GM19239 (cell line): ENCODE measurements around the gene PNP.
"Not testable (repeated sequence)": the region's sequence is repeated elsewhere in the genome, so short reads cannot be mapped to it uniquely, and the experiment has no call there.

ENCODE experiments used
- DNase-seq: peaks from one replicate; pipeline ENCODE4 v3.0.0; 2011; ENCODE audit warnings: low spot score; ENCODE audit not compliant: insufficient read length
- FAIRE-seq: peaks from 2 replicates; lab custom pipeline; 2011; peaks lifted over from hg19 to GRCh38; lab: Jason Lieb, UNC

The PNP gene

GRCh38 chr14:20487396-20487725 is 18.2 kb downstream of the PNP start:
- peak; percentile 72 for FAIRE-seq
- no peak for DNase-seq

GRCh38 chr14:20489093-20489994 is 20.1 kb downstream of the PNP start:
- DNase-seq (no peak), FAIRE-seq (peak; percentile 88)

- DNase-seq = no peak
- peak; percentile 82 for FAIRE-seq
These were observed 21.4 kb downstream of the PNP start for GRCh38 chr14:20490563-20490962.

- DNase-seq (no peak), FAIRE-seq (no peak)
These were observed 23.3 kb downstream of the PNP start for GRCh38 chr14:20492486-20492885.

DNA sequence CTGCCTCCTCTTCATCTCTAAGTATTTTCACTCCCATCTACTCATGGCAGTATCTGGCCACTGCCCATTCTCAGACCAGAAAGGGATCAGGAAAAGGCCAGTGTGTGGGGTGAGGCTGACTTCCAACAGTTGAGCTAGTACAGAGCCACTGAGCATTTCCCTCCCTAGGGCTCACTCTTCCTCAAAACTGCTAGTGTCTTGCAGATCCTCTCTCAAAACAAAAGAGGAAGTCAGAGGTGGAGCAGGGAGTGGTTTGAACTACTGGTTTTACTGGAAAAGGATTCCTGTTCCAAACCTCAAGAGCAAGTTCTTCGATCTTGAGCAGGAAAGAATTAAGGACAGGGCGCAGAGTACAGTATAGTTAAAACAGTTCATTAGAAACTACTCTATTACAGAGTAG is 24.4 kb downstream of the PNP start:
- DNase-seq = no peak
- peak; percentile 44 for FAIRE-seq

DNA sequence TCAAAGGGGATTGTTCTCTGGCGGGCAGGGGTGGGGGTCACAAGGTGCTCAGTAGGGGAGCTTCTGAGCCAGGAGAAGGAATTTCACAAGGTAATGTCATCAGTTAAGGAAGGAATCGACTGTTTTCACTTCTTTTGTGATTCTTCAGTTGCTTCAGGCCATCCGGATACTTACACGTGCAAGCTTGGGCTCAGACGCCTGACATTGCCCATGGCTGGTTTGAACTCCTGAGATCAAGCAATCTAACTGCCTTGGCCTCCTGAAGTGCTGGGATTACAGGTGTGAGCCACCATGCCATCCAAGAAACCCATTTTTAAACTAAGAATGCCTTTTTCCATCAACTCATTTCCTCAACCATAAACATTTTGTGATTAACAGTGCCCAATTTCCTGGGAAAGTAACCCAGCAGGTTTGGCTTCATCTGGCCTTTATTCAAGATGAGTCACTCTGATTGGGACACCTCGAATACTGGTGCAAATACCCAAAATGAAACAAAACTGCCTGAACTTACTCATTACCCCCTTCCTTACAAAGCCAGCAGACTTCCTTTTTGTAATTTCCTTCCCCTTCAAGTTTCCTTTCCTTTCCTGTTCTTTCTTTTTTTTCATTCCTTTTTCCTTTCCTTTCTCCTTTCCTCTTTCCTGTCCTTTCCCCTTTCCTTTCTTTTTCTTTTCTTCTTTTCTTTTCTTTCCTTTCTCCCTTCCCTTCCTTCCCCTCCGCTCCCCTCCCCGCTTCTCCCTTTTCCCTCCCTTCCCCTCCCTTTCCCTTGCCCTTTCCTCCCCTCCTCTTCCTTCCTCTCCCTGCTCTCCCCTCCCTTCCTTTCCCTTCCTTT is 25.9 kb downstream of the PNP start:
- DNase-seq (no peak), FAIRE-seq (no peak)

- DNase-seq = no peak
- no peak for FAIRE-seq
These were observed 29.4 kb downstream of the PNP start for GRCh38 chr14:20498622-20499021.

DNA sequence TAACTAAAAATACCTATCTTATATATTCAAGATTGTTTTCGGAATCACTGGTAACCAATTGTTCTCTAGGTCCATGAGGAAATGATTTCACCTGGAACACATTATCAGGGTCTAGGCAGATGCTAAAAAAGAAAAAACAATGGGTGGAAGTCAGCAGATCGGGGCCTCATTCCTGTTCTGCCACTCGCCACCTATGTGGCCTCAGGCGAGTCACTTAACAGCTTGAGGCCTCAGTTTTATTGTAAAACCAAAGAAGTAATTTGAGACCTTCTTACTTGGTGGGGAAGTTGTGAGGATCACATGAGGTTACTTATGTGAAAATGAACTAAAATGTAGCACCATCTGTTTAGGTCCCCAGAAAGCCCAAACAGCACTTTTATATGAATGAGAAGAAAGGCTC is 29.9 kb downstream of the PNP start:
- DNase-seq = no peak

GRCh38 chr14:20499881-20500280 is 30.7 kb downstream of the PNP start:
- DNase-seq (no peak), FAIRE-seq (no peak)

More for the DNA sequence above, 29.9 kb downstream of the PNP start:
- no peak for FAIRE-seq

DNA sequence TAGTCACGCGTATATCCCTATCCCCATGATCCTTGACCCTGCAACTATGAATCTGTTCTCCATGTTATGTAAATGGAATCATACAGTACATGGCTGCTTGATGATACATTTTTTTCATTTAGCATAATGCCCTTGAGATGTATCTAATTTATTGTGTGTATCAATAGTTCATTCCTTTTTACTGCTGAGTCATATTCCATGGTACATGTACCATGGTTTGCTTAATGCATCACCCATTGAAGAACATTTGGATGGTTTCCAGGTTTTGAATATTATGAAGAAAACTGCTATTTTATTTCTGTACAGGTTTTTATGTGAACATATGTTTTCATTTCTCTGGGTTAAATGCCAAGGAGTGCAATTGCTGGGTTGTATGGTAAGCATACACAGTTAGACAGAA is 32.1 kb downstream of the PNP start:
- FAIRE-seq = no peak
- DNase-seq = no peak

DNA sequence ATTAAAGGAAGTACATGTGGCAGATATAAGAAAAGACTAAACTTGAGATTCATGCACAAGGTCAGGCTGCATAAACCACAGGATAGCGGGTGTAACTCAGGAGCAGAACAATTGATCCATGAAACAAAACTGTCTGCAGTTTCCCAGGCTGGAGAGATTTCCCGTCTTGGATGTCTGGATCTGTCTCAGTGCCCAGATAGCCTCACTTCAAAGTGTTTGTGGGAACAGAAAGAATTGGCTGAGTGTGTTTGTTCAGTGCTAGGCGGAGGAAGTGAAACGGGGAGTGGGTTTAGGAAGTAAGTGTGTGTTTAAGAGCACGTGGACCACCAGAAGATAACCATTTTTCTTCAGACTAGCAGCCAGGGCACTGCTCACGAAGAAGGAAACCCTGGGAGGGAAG is 34.7 kb downstream of the PNP start:
- no peak for DNase-seq
- FAIRE-seq = no peak

DNA sequence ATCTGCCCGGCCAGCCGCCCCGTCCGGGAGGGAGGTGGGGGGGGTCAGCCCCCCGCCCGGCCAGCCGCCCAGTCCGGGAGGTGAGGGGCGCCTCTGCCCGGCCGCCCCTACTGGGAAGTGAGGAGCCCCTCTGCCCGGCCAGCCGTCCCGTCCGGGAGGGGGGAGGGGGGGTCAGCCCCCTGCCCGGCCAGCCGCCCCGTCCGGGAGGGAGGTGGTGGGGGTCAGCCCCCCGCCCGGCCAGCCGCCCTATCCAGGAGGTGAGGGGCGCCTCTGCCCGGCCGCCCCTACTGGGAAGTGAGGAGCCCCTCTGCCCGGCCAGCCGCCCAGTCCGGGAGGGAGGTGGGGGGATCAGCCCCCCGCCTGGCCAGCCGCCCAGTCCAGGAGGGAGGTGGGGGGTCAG is 37.1 kb downstream of the PNP start:
- FAIRE-seq, DNase-seq: not testable (repeated sequence)

GRCh38 chr14:20506752-20507151 is 37.5 kb downstream of the PNP start:
- DNase-seq, FAIRE-seq: not testable (repeated sequence)

DNA sequence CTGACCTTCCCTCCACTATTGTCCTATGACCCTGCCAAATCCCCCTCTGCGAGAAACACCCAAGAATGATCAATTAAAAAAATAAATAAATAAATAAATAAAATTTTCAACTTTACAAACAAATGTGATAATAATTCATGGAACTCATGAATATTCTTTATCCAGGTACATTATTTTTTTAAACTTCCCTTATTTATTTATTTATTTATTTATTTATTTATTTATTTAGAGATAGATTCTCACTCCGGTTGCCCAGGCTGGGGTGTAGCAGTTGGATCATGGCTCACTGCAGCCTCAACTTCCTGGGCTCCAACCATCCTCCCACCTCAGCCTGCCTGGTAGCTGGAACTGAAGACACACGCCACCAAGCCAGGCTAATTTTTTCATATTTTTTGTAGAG is 38.3 kb downstream of the PNP start:
- not testable (repeated sequence) for FAIRE-seq, DNase-seq

- FAIRE-seq (no peak), DNase-seq (no peak)
These were observed 39.2 kb downstream of the PNP start for GRCh38 chr14:20508367-20508766.

DNA sequence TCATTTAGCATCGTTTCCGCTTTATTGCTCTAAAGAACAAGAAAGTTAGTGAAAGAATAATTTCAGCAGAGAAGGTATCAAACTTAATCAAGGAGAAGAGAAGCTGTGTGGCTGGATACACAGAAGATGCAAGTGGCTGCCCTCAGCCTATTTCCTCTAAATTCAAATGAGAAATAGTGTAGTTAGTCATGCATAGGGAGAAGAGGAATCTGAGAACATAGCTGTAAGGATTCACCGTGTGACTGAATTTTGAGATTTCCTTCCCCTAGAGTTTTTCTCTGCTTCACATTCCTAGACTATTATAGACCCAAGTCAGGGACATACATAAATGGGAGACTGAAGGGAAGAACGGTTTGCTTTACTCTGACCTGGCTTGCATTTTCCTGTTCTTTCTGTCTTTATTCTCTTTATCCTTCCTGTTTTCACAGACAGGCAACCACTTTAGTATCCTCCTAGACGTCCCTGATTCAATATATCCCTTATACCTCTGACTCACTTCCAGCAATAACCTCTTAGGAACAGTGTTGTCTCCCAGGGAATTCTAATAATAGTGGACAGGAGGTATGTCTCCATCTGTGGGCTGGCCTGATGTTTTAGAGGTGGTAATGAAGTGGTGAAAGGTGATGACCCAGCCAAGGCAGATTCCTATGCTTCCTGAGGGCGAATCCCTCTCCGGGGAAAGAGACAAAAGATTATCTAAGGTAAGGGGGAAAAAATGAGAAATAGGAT is 43.1 kb downstream of the PNP start:
- DNase-seq (no peak), FAIRE-seq (no peak)

DNA sequence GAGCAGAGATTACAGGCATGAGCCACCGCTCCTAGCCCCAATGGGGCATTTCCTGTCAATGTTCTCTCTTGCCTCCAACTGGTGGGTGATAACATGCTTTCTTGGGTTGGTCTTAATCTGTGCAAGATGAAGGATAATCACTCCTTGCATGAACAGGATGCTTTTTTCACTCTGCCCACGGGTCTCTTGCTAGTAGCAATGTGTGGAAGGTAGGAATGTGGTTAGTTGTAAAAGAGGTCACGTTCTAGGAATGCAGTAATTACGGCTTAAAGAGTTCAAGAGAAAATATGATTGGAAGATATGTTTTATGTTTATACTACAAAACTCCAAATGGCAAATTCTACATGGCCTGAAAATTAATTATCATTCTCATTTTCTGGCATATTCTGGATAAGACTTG is 46.6 kb downstream of the PNP start:
- FAIRE-seq = no peak

DNA sequence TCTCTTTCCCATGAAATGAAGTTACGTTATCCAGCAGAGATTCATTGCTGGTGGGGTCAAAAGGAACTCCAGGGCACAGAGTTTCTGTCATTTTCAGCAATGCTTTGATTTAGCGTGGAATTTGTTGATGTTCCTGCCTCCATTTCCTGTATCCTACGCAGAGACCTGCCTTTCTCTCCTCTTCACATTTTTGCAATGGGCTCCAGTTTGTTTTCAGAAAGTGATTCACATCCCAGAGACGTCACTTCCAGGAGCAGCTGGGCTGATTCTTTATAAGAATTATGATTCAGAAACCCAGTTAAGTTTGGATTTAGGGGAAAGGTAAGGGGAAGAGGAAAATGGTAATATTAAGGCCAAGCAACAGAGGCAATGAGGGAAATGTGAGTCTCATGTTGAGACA is 47.7 kb downstream of the PNP start:
- DNase-seq (no peak), FAIRE-seq (no peak)

More for the DNA sequence above, 46.6 kb downstream of the PNP start:
- no peak for DNase-seq

DNA sequence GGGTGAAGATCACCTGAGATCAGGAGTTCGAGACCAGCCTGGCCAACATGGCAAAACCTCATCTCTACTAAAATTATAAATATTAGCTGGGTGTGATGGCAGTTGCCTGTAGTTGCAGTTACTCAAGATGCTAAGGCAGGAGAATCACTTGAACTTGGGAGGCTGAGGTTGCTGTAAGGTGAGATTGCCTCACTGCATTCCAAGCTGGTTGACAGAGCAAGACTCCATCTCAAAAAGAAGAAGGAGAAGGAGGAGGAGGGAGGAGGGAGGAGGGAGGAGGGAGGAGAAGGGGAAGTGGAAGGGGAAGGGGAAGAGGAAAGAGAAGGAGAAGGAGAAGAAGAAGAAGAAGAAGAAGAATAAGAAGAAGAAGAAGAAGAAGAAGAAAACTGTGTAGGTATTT is 53.1 kb downstream of the PNP start:
- no peak for DNase-seq
- no peak for FAIRE-seq

GRCh38 chr14:20524027-20524426 is 54.8 kb downstream of the PNP start:
- DNase-seq (no peak), FAIRE-seq (no peak)
